ENCODE data around the gene MTUS2. TPM values are rescaled to one million over a fixed set of nuclear protein-coding genes. Genes with fewer than 3 reads are reported as not detected.
A peak's percentile ranks its signal among the peaks of the same experiment; 100 is the strongest.

MTUS2 gene
- total RNA-seq, 1 donor from 2014 or later: 0.67 TPM

- Histone ChIP-seq H4K20me1 (ENCODE audit: low read depth) (no peaks in the 10 kb centered on the region), H3K27me3 (no peaks in the 10 kb centered on the region), H3K27ac (no peak overlapping the region), H3K4me3 (no peak overlapping the region), H2AFZ (replicated peaks) (no peak overlapping the region), H3K4me1 (no peaks in the 10 kb centered on the region), H3K36me3 (no peaks in the 10 kb centered on the region), H3K4me2 (no peak overlapping the region), H3K9me3 (ENCODE audit: low read depth) (no peaks in the 10 kb centered on the region), H3K9ac (no peak overlapping the region), H3K79me2 (ENCODE audit: low read depth) (no peaks in the 10 kb centered on the region), H3F3A (ENCODE audit: low read depth) (no peaks in the 10 kb centered on the region)
- Mint-ChIP-seq H3K27me3 (ENCODE audit: insufficient read depth, low read depth) (no peaks in the 10 kb centered on the region), H3K36me3 (no peaks in the 10 kb centered on the region), H3K4me3 (no peak overlapping the region), H3K27ac (no peak overlapping the region), H3K9me3 (no peaks in the 10 kb centered on the region), H3K4me1 (no peaks in the 10 kb centered on the region)
- TF ChIP-seq CTCF (IDR thresholded peaks at IDR 0.05): no peak
- TF ChIP-seq EZH2phosphoT487 (IDR thresholded peaks at IDR 0.05): no peak
- no peak for TF ChIP-seq EZH2 (IDR thresholded peaks at IDR 0.05)
- DNase-seq (ENCODE audit: low spot score): no peak
Observed at GRCh38 chr13:28964052-28964451, 143.9 kb downstream of the MTUS2 start.

- H3K36me3 ChIP-seq: no peaks in the 10 kb centered on the region
- H3K9me3 Mint-ChIP-seq: no peaks in the 10 kb centered on the region
- H3K4me2 ChIP-seq: no peak overlapping the region
- H3K4me3 Mint-ChIP-seq: no peak overlapping the region
- no peaks in the 10 kb centered on the region for H3K9me3 ChIP-seq (ENCODE audit: low read depth)
- H3K79me2 ChIP-seq (ENCODE audit: low read depth): no peaks in the 10 kb centered on the region
- H3K4me1 Mint-ChIP-seq: no peaks in the 10 kb centered on the region
- H4K20me1 ChIP-seq (ENCODE audit: low read depth): no peaks in the 10 kb centered on the region
- H2AFZ ChIP-seq (replicated peaks): no peak overlapping the region
- no peaks in the 10 kb centered on the region for H3K4me1 ChIP-seq
- no peak overlapping the region for H3K4me3 ChIP-seq
- no peak overlapping the region for H3K27ac Mint-ChIP-seq
- no peak for DNase-seq (ENCODE audit: low spot score)
- H3F3A ChIP-seq (ENCODE audit: low read depth): no peaks in the 10 kb centered on the region
- no peak overlapping the region for H3K27ac ChIP-seq
- H3K36me3 Mint-ChIP-seq: no peaks in the 10 kb centered on the region
- H3K27me3 ChIP-seq: no peaks in the 10 kb centered on the region
- H3K9ac ChIP-seq: no peak overlapping the region
- TF ChIP-seq EZH2phosphoT487 (IDR thresholded peaks at IDR 0.05) (no peak), EZH2 (IDR thresholded peaks at IDR 0.05) (no peak), CTCF (IDR thresholded peaks at IDR 0.05) (no peak)
- no peaks in the 10 kb centered on the region for H3K27me3 Mint-ChIP-seq (ENCODE audit: insufficient read depth, low read depth)
Observed at GRCh38 chr13:28964803-28965202, 144.7 kb downstream of the MTUS2 start.

- Mint-ChIP-seq H3K36me3 (no peaks in the 10 kb centered on the region), H3K4me3 (no peak overlapping the region), H3K27ac (no peak overlapping the region), H3K4me1 (no peaks in the 10 kb centered on the region), H3K27me3 (ENCODE audit: insufficient read depth, low read depth) (peaks cover 5% of the 10 kb centered on the region), H3K9me3 (no peaks in the 10 kb centered on the region)
- Histone ChIP-seq H3K4me1 (no peaks in the 10 kb centered on the region), H4K20me1 (ENCODE audit: low read depth) (no peaks in the 10 kb centered on the region), H3K27me3 (no peaks in the 10 kb centered on the region), H3K27ac (no peak overlapping the region), H3K9ac (no peak overlapping the region), H3K4me3 (no peak overlapping the region), H3K9me3 (ENCODE audit: low read depth) (no peaks in the 10 kb centered on the region), H3K79me2 (ENCODE audit: low read depth) (no peaks in the 10 kb centered on the region), H3F3A (ENCODE audit: low read depth) (no peaks in the 10 kb centered on the region), H3K4me2 (no peak overlapping the region), H3K36me3 (no peaks in the 10 kb centered on the region), H2AFZ (replicated peaks) (peak overlapping the region; percentile 26)
- no peak for DNase-seq (ENCODE audit: low spot score)
- TF ChIP-seq CTCF (IDR thresholded peaks at IDR 0.05): no peak
- TF ChIP-seq EZH2 (IDR thresholded peaks at IDR 0.05): no peak
- no peak for TF ChIP-seq EZH2phosphoT487 (IDR thresholded peaks at IDR 0.05)
Observed at GRCh38 chr13:28967029-28967915, 147.1 kb downstream of the MTUS2 start.

All from neural progenitor cell (in vitro differentiated cells).